Midbrain (tissue), 1 donor: ENCODE results near the gene BMPER.

Experiments used
- DNase-seq: peaks from one replicate; lab custom pipeline; 2025; lab: John Stamatoyannopoulos, UW

The BMPER gene

GRCh38 chr7:33922820-33923219 is 17.5 kb downstream of the BMPER start:
- DNase-seq = no peak

GRCh38 chr7:33923440-33924229 is 18.3 kb downstream of the BMPER start:
- no peak for DNase-seq

- no peak for DNase-seq
These were observed 21.2 kb downstream of the BMPER start for GRCh38 chr7:33926535-33926934.

GRCh38 chr7:33928986-33929385 is 23.6 kb downstream of the BMPER start:
- DNase-seq = no peak

GRCh38 chr7:33932221-33932620 is 26.9 kb downstream of the BMPER start:
- peak; percentile 30 for DNase-seq

GRCh38 chr7:33932832-33933468 is 27.6 kb downstream of the BMPER start:
- peak; percentile 90 for DNase-seq

GRCh38 chr7:33933611-33934281 is 28.4 kb downstream of the BMPER start:
- DNase-seq = no peak

GRCh38 chr7:33934391-33934790 is 29.1 kb downstream of the BMPER start:
- DNase-seq = no peak

GRCh38 chr7:33936503-33936902 is 31.2 kb downstream of the BMPER start:
- DNase-seq = no peak

- no peak for DNase-seq
These were observed 32.5 kb downstream of the BMPER start for GRCh38 chr7:33937871-33938270.

- DNase-seq = no peak
These were observed 33.8 kb downstream of the BMPER start for GRCh38 chr7:33939121-33939520.

- no peak for DNase-seq
These were observed 35.2 kb downstream of the BMPER start for GRCh38 chr7:33940503-33940902.

GRCh38 chr7:33941418-33941817 is 36.1 kb downstream of the BMPER start:
- no peak for DNase-seq

- DNase-seq = no peak
These were observed 40.9 kb downstream of the BMPER start for GRCh38 chr7:33946094-33946699.

- no peak for DNase-seq
These were observed 44.8 kb downstream of the BMPER start for GRCh38 chr7:33950047-33950714.

- no peak for DNase-seq
These were observed 47.5 kb downstream of the BMPER start for GRCh38 chr7:33952824-33953223.

GRCh38 chr7:33958104-33958503 is 52.8 kb downstream of the BMPER start:
- DNase-seq = no peak

GRCh38 chr7:33959676-33960075 is 54.3 kb downstream of the BMPER start:
- DNase-seq = no peak

- DNase-seq = no peak
These were observed 56.6 kb downstream of the BMPER start for GRCh38 chr7:33961948-33962347.

GRCh38 chr7:33964417-33965182 is 59.3 kb downstream of the BMPER start:
- DNase-seq = no peak

GRCh38 chr7:33965183-33965744 is 59.9 kb downstream of the BMPER start:
- DNase-seq = no peak
